Erythroblast (primary cell): ENCODE results near the gene REG4.

Experiments used
- GATA1 ChIP-seq: IDR thresholded peaks from 2 replicates; pipeline ENCODE4 v1.6.1; 2011; ENCODE audit warnings: low read depth, mild to moderate bottlenecking, control low read depth, low read length, moderate library complexity
- POLR2A ChIP-seq: IDR thresholded peaks from 2 replicates; pipeline ENCODE4 v1.6.1; 2011; ENCODE audit warnings: mild to moderate bottlenecking, low read length

- TF ChIP-seq POLR2A, result no peak
- no peak for TF ChIP-seq GATA1
Measured at GRCh38 chr1:119782631-119783325, 28.5 kb downstream of the REG4 start.
